ENCODE measurements around the gene SLF1.

DNA sequence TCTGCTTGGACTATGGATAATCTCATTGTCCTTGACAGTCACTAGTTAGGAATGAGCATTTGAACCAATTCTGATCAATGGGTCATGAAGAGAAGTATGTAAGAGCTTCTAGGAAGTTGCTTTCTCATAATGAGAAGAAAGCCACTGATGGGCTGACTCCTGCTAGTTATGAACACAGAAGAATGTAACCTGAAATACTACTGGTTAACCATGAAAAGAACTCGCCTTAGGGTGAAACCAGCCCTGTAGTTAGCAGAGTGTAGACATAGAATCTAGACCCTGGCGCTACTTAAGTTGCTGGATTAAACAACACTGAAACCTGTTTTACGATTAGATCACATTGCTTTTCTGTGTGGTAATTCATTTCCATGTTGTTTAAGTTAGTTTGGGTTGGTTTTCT is 26.6 kb downstream of the SLF1 start:
- no peak for TF ChIP-seq EZH2phosphoT487 (IDR thresholded peaks at IDR 0.05; ENCODE audit: borderline replicate concordance, low read depth)
- no peak for TF ChIP-seq POLR2AphosphoS5 (IDR thresholded peaks at IDR 0.05; ENCODE audit: low read depth, low read length)
- no peak for TF ChIP-seq CTCF (IDR thresholded peaks at IDR 0.05)
- no peak for TF ChIP-seq RAD21 (IDR thresholded peaks at IDR 0.05; ENCODE audit: low read length)

Data from SK-N-SH (cell line).